ENCODE measurements around the gene CELA3A.
"Not testable (repeated sequence)": the region's sequence is repeated elsewhere in the genome, so short reads cannot be mapped to it uniquely, and the experiment has no call there.

Gene CELA3A

DNA sequence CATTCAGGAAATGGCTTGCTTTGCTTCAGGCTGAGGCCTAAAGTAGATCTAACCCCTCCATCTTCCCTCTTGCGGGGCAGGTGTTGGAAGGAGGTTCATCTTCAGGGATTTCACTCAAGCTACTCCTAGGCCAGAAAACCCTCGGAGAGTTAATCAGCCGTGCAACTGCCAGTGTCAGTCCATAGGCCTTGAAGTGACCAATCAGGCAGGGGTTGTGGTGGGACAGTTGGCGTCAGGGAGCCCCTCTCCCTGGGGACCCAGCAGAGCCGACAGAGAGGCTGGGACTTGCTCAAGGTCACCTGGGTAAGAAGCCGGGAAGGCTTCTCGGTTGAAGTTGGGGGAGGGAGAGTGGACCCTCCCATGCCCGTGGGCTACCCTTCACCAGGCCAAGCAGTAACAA is 27.5 kb upstream of the CELA3A start:
- H3K4me3 Mint-ChIP-seq; DNase-seq; ATAC-seq (replicated peaks); H3K36me3 Mint-ChIP-seq; H3K9me3 Mint-ChIP-seq; H3K4me1 Mint-ChIP-seq: not testable (repeated sequence)
- Mint-ChIP-seq H3K27me3 (peaks cover 11 to 14% of the 10 kb centered on the region in 2 donors), H3K27ac (peak overlapping the region; percentile 21)

DNA sequence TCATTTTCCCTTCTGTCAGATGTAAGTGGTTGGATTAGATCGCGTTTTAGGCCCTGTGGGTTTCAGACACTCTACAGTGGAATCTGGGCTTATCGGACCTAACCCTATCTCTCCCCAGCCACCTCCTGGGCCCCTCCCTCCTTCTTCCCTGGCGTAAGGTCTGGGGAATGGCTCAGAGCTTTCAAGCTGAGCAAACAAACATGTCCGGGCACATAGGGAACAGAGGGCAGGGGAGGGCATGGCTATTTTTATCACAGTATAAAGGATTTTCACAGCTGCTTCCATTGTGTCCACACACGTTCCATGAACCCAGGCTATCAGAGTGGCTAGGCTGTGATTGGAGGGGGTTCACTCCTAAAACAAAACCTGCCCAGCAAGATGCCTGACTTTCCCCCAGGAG is 26.8 kb upstream of the CELA3A start:
- H3K4me3 Mint-ChIP-seq; H3K36me3 Mint-ChIP-seq; DNase-seq; H3K4me1 Mint-ChIP-seq; H3K27ac Mint-ChIP-seq; H3K9me3 Mint-ChIP-seq; ATAC-seq (replicated peaks): not testable (repeated sequence)
- H3K27me3 Mint-ChIP-seq, result peaks cover 11 to 14% of the 10 kb centered on the region in 2 donors

DNA sequence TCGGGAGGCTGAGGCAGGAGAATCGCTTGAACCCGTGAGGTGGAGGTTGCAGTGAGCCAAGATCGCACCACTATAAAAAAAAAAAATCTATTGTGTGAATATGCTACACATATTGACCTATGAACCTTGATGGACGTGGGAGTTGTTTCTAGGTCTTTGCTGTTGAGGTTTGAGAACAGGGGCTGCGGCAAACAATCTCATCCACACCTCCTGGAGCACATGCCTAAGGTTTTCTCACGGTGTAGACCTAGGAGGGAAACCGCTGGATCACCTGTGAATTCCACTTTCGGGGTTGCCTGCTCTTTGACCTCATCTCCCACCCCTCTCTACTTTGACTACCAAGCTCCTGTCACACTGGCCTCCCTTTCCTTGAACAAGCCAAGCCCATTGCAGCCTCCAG is 26.2 kb upstream of the CELA3A start:
- DNase-seq; H3K4me1 Mint-ChIP-seq; H3K36me3 Mint-ChIP-seq; ATAC-seq (replicated peaks); H3K27ac Mint-ChIP-seq; H3K9me3 Mint-ChIP-seq; H3K4me3 Mint-ChIP-seq: not testable (repeated sequence)
- peaks cover 11 to 14% of the 10 kb centered on the region in 2 donors for H3K27me3 Mint-ChIP-seq

- not testable (repeated sequence) for H3K27ac Mint-ChIP-seq; H3K36me3 Mint-ChIP-seq; H3K4me3 Mint-ChIP-seq; ATAC-seq (replicated peaks); H3K9me3 Mint-ChIP-seq; H3K4me1 Mint-ChIP-seq; DNase-seq
- H3K27me3 Mint-ChIP-seq, result peaks cover 11 to 14% of the 10 kb centered on the region in 2 donors
Observed at GRCh38 chr1:21976703-21977239, 24.7 kb upstream of the CELA3A start, which contains the start of gene CELA3B. TSS of gene CELA3B (plus strand) at chr1:21977022. CDS start at chr1:21977040, 18 bp downstream.

GRCh38 chr1:21978209-21978608 is 23.2 kb upstream of the CELA3A start:
- H3K27me3 Mint-ChIP-seq, result peaks cover 11 to 14% of the 10 kb centered on the region in 2 donors
- H3K9me3 Mint-ChIP-seq; ATAC-seq (replicated peaks); H3K27ac Mint-ChIP-seq; DNase-seq; H3K4me3 Mint-ChIP-seq; H3K36me3 Mint-ChIP-seq; H3K4me1 Mint-ChIP-seq: not testable (repeated sequence)

DNA sequence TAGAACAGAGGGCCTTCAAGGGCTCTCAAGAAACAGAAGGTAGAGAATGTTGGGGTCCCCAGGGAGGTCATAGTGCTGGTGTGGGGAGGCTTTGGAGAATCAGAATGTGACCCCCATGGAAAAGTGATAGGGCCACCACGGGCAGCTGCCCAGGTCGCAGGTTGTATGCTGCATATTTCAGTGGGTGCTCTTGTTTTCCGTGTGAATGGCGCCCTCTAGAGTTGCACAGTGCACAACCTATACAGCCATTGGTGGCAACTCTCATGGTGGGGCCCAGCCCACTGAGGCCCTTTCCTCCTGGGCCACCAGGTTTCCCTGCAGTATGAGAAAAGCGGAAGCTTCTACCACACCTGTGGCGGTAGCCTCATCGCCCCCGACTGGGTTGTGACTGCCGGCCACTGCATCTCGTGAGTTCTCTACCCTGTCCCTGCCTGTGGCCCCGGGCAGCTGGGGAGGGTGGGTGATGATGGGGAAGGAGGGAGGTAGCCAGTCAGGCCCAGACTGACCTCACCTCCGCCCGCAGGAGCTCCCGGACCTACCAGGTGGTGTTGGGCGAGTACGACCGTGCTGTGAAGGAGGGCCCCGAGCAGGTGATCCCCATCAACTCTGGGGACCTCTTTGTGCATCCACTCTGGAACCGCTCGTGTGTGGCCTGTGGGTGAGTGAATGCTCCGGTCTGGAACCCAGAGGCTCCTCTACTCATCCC is 20.8 kb upstream of the CELA3A start:
- H3K27ac Mint-ChIP-seq, result not testable (repeated sequence)
- H3K27me3 Mint-ChIP-seq, result peaks cover 7 to 11% of the 10 kb centered on the region in 2 donors

GRCh38 chr1:21981253-21981652 is 20.2 kb upstream of the CELA3A start:
- not testable (repeated sequence) for DNase-seq; H3K9me3 Mint-ChIP-seq; H3K4me3 Mint-ChIP-seq; H3K27me3 Mint-ChIP-seq; ATAC-seq (replicated peaks); H3K27ac Mint-ChIP-seq; H3K4me1 Mint-ChIP-seq; H3K36me3 Mint-ChIP-seq

More for the DNA sequence above, 20.8 kb upstream of the CELA3A start:
- H3K4me1 Mint-ChIP-seq, H3K9me3 Mint-ChIP-seq, H3K36me3 Mint-ChIP-seq, DNase-seq, H3K4me3 Mint-ChIP-seq: not testable (repeated sequence)
- peak; percentile 49 to 62 for ATAC-seq (replicated peaks)

- ATAC-seq (replicated peaks); H3K9me3 Mint-ChIP-seq; H3K36me3 Mint-ChIP-seq; H3K27me3 Mint-ChIP-seq; H3K4me3 Mint-ChIP-seq; DNase-seq; H3K4me1 Mint-ChIP-seq; H3K27ac Mint-ChIP-seq: not testable (repeated sequence)
Observed at GRCh38 chr1:21982122-21982521, 19.3 kb upstream of the CELA3A start.

- H3K4me3 Mint-ChIP-seq; ATAC-seq (replicated peaks); H3K27me3 Mint-ChIP-seq; H3K27ac Mint-ChIP-seq; H3K36me3 Mint-ChIP-seq; H3K9me3 Mint-ChIP-seq; DNase-seq; H3K4me1 Mint-ChIP-seq: not testable (repeated sequence)
Observed at GRCh38 chr1:21983539-21983938, 17.9 kb upstream of the CELA3A start.

GRCh38 chr1:21985893-21986292 is 15.6 kb upstream of the CELA3A start:
- DNase-seq, result not testable (repeated sequence)

DNA sequence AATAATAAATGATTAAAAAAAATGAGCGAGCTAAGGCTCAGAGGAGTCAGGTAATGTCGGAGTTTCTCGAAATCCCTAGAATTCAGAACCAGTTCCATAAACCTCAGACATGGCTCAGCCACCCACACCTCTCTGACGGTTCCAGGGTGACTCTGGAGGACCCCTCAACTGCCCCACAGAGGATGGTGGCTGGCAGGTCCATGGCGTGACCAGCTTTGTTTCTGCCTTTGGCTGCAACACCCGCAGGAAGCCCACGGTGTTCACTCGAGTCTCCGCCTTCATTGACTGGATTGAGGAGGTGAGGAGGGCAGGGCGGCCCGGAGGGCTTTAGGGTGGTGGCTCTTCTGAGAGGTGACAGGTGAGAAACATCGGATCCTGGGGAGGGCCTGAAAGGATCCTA is 15.1 kb upstream of the CELA3A start:
- not testable (repeated sequence) for ATAC-seq (replicated peaks); H3K27ac Mint-ChIP-seq; H3K4me3 Mint-ChIP-seq; H3K27me3 Mint-ChIP-seq; H3K36me3 Mint-ChIP-seq; H3K4me1 Mint-ChIP-seq; DNase-seq; H3K9me3 Mint-ChIP-seq

More at GRCh38 chr1:21985893-21986292, 15.6 kb upstream of the CELA3A start:
- not testable (repeated sequence) for H3K4me3 Mint-ChIP-seq; ATAC-seq (replicated peaks); H3K4me1 Mint-ChIP-seq; H3K9me3 Mint-ChIP-seq; H3K27ac Mint-ChIP-seq; H3K27me3 Mint-ChIP-seq; H3K36me3 Mint-ChIP-seq

DNA sequence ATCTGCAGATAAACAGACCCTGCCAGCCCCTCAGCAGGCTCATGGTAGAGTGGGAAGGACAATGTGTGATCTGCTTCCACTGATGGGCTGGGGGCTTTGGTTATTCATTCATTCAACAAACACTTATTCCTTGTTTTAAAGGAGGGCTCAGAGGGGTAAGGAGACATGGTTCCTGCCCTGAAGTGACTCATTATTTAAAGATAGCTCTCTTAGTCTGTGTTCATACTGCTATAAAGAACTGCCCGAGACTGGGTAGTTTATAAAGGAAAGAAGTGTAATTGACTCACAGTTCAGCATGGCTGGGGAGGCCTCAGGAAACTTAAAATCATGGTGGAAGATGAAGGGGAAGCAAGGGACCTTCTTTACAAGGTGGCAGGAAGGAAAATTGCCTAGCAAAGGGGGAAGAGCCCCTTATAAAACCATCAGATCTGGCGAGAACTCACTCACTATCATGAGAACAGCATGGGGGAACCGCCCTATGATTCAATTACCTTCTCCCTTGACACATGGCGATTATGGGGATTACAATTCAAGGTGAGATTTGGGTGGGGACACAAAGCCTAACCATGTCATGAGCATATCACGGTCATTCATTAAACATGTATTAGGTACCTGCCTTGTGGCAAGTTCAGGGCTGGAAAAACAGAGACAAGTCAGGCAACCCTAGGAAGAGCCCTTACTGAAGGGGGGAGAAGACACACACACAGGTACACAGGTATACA is 11.6 kb upstream of the CELA3A start:
- not testable (repeated sequence) for H3K27ac Mint-ChIP-seq; H3K27me3 Mint-ChIP-seq; H3K4me3 Mint-ChIP-seq; H3K4me1 Mint-ChIP-seq; H3K9me3 Mint-ChIP-seq; H3K36me3 Mint-ChIP-seq; ATAC-seq (replicated peaks); DNase-seq

- not testable (repeated sequence) for H3K27ac Mint-ChIP-seq
Observed at GRCh38 chr1:21992186-21992585, 9.3 kb upstream of the CELA3A start.

GRCh38 chr1:21994716-21995115 is 6.7 kb upstream of the CELA3A start:
- H3K27me3 Mint-ChIP-seq; H3K36me3 Mint-ChIP-seq; H3K4me3 Mint-ChIP-seq; DNase-seq; H3K4me1 Mint-ChIP-seq; ATAC-seq (replicated peaks); H3K9me3 Mint-ChIP-seq; H3K27ac Mint-ChIP-seq: not testable (repeated sequence)

More at GRCh38 chr1:21992186-21992585, 9.3 kb upstream of the CELA3A start:
- H3K27me3 Mint-ChIP-seq; H3K36me3 Mint-ChIP-seq; H3K4me1 Mint-ChIP-seq; ATAC-seq (replicated peaks); DNase-seq; H3K9me3 Mint-ChIP-seq; H3K4me3 Mint-ChIP-seq: not testable (repeated sequence)

GRCh38 chr1:21996663-21996970 is 4.8 kb upstream of the CELA3A start:
- not testable (repeated sequence) for H3K4me3 Mint-ChIP-seq; H3K27me3 Mint-ChIP-seq; H3K27ac Mint-ChIP-seq; H3K4me1 Mint-ChIP-seq; H3K36me3 Mint-ChIP-seq; DNase-seq; H3K9me3 Mint-ChIP-seq; ATAC-seq (replicated peaks)
